Amniotic stem cell (primary cell): ENCODE results near the gene ADAMTS12.
A peak's percentile ranks its signal among the peaks of the same experiment; 100 is the strongest.

Experiments used
- DNase-seq: peaks from one replicate; lab custom pipeline; 2025; lab: John Stamatoyannopoulos, UW

ADAMTS12 gene

DNA sequence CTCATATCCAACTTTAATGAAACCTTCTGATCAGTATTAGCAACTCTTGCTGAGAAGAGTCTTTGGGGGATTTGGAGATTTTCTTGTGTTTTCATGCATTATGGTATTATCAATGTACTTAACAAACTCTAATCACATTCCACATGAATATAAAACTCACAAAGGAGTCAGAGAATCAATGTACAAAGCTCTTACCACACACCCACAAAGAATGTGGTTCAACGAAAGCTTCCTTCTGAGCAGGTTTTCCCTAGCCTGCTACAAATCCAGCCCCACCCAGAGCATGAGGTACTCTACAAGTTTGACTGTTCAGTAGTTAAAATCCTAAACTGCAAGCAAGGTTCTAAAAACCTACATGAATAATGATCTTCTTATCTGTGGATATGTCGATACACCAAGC lies 240.9 kb downstream of the ADAMTS12 start:
- DNase-seq = no peak

DNA sequence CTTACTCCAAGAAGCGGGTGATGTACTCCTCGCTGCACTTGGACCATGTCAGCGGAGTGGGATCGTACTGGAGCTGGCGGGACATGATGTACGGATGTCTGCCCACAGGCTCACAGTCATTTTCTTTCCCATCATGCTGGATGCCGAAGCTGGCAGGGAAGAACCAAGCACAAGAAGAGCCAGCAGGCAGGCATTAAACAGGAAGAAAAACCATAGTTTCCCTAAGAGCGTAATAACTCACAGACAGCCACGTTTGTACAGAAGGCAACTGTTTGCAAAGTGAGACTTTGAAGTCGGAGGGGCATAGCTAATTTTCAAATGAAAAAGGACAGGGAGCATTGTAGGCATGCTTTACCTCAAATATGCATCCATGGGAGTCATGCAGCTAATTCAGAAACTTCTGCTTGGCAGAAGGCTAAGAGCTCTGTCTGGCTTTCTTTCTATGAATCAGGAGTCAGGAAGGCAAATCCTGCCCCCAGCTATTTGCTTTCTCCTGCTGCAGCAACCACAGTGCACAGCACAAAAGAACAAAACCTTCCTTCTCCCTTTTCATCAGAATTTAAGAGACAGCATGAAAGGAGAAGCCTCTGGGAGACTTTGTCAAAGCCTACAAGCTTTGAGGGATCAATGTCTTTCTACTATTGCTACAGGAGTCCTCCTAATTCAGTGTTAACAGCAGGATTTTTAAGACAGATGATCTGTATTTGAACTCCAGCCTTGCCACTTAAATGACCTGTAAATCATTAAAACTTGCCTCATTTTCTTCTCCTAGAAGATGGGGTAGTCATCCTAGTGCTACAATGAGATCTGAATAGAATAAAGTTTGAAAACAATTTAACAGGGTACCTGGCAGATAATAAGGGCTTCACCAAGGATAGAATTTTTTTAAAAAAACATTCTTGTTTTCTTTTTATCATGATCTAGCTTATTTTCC lies 242.0 kb downstream of the ADAMTS12 start:
- DNase-seq = peak; percentile 67

DNA sequence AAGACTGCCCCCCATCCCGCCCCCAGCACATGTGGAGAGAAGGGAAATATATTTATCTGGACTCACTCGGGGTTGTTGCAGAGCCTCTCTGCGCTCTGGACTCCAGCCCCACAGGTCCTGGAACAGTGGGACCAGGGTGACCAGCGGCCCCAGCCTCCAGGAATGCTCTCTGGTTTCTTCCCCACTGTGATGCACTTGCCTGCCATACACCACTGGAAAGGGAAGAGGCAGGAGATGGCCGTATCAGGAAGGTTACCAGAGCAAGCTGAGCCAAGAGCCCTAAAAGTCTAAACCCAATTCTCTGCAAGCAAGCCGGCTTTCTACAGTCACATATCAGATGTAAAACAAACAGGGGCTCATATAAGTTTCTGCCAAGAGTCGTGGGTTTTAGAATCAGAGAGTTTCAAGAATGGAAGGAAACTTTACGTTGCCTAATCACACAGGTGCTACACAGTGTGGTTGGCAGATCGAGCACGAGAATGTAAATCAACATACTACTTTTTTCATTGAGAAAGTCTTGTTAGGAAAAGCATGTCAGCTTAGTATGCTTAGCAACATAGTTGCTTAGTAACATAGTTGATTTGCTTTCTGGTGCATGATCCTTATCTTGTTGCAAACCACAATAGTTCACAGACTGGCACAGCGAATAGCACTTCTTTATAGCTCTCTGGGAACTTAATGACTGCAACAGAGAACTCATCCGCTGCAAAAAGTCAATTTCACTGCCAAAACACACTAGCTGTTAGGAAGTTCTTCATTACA lies 249.9 kb downstream of the ADAMTS12 start:
- DNase-seq = no peak

DNA sequence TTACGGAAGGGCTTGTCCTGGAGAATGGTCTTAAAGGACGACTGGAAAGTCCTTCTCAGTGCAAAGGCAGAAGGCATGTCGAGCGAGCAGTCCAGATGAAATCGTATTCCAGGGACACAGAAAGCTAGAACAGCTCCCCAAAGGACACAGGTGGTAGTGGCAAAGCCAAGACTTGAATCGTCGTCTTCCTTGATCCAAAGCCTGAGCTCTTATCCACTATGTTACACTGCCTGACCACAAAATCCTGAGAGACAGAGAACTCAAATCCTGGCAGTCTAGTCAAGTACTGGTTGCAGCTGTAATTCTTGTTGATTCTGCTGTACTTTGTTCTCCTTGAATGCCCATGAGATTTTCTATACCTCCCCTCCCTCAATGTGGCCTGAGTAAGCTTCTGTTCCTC lies 252.3 kb downstream of the ADAMTS12 start:
- no peak for DNase-seq

DNA sequence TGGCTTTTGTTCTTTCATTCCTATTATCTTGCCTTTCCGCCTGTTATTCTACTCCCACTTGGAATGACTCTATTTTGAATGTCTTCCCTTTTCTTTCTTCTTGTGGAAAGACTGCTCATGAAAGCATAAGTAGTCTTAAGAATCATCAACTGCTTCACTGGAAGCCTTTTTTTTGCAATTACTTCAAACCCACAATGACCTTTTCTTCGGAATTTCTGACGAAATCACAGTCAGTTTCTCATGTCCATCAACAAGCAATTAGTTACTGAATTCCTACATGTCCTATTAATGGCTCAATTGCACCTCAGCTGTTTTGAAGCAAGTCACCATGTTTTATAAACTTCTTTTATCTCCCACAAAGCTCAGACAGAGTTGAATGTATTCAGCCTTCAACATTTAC lies 254.8 kb downstream of the ADAMTS12 start:
- no peak for DNase-seq

DNA sequence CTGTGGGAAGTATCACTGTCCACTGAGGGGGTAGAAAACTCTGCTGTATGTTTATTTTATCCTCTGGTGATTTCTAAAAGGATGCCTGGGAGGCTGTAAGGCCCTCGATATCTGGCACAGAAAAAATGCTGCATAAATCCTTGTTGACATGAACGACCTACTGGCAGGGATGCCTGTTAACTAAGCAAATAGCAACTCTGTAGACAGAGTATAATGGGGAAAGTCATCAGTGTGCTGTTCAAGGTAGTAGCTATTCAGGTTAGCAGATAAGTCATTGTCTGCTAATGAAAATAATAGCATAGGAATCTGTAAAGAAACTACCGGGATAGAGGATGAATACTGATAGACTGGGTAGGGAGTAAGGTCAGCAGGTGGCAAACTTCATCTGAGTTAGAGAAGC lies 256.2 kb downstream of the ADAMTS12 start:
- DNase-seq = no peak

DNA sequence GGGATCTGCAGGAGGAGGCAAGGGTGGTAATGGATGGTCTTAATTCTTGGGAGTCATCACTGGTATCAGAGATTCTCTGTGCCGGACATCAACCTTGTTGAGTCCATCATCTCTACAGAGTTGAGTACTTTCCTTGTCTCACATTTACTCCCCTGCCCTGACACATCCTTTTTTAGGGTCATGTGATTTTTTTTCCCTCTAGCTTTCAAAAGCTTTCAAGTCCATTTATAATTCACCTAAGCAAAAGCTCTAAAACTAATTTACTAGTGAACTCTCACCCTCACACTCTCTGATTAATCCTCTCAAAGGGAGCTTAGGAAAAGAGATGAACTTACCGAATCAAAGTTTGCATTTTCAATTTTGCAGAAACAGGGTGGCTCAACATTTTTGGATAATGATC lies 258.1 kb downstream of the ADAMTS12 start:
- DNase-seq = no peak

DNA sequence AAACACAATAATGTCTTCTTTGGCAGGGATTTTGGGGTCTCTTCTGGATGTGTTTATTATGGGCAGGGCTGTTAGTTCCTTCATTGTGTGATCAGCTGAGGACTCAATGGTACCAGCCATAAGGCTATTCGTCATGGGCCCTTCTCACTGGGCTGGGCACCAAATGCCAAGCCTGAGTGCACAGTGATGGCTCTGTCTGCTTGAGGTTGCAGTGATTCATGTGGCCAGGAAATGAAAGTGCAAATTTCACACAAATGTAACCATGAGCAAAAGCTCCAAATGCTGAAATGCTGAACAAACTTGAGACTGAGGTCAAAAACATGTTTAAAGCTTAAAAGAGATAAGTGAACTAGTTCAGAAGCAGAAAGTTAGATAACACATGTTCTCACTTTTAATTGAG lies 260.0 kb downstream of the ADAMTS12 start:
- no peak for DNase-seq

DNA sequence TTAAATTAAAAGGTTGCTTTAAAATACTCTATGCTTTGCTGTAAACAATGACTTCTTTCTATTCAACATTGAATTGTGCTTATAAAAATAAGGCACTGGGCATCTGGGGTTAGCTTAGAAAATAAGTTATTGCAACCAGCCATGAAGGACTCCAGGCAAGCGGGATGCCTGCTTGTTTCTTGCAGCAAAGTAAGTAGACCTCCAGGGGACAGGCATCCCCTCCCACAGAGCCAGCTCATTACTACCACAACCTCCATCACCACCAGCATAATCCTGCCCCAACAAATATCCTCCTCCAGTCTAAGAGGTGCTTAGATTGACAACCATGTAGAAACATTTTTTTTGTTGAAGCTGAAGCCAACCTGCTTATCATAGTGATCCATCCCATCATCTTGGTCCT lies 260.7 kb downstream of the ADAMTS12 start:
- no peak for DNase-seq

DNA sequence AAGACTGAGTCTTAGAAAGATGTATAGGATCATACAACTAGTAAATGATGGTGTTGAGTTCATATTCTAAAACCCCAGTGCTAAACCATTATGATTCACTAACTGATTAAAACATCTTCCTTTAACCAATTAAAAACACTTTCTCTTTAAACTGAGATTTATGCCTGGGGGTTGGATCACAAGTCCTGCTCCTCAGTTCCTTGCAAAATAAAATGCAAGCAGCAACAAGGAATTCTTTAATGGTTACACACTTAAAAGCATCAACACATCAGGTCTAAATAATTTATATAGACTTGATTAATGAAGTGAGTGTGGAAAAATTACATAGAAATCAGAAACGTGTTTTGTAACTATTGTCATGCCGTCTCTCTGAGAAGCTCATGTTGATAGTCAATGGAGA lies 261.8 kb downstream of the ADAMTS12 start:
- DNase-seq = no peak

DNA sequence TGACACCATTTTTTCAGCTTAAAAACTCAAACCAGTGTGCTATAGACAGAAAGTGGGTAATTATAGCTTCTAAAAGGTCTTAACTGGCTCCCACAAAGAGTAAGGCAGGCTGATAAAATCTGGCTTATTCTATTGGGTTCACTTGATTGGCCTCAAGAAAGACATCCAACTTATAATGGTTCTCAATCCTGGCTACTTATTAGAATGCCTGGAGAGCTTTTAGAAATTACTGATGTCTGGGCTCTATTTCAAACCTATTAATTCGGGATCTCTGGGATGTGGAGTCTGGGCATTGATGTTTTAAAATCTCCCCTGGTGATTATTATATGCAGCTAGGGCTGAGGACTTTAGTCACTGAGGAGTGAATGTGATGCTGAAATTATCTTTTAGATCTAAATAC lies 263.0 kb downstream of the ADAMTS12 start:
- no peak for DNase-seq

DNA sequence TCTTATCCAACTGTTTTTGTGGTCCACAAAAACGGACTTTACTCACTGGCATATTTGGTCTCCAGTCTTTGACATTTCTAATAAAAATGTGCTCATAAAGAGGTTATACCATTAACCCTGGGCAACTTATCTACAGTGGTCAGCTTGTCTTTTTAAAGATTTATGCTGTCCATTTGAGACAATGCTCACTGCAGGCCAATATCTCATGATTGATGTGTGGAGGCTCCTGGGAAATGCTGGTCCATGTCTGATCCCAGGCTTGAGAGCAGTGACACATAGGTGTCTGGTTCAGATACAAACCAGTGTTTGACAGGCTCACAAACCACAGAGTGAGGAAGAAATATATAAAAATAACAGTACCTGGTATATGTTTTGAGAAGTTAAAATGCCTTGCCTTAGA lies 270.3 kb downstream of the ADAMTS12 start:
- DNase-seq = no peak

DNA sequence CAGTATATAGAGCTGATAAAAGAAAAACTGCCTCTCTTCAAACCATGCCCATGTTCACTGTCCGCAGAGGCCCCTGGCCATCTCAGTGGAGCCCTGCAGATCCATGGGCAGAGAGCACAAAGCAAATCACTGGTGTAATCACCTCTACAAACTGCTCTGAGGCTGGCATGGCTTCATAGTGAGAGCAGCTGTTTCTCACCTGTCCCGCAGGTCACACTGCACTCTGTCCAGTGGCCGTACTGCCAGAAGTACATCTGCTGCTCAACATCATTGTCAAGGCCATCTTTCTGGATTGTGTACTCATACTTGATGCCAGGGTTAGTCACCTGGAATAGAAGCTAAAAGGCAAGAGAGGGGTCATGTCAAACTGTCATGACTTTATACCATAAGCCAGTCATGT lies 277.8 kb downstream of the ADAMTS12 start:
- DNase-seq = no peak

DNA sequence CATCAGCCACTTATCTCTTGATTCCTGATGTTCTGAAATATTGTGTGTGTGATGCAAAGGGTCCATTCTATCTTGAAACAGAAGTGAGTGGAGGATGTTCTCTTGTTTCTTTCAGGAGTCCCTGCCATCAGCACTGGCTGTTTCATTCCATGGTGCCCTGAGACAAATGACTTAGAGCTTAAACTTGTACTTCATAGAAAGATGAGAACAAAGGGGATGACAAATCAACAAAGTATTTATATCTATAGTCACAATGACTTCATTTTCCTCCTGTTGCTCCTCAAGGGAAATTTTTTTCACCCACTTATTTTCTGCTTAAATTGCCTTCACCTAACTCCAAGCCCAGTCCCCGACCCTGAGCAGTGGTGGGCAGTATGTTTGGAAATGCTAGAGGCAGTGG lies 279.4 kb downstream of the ADAMTS12 start:
- DNase-seq = no peak

DNA sequence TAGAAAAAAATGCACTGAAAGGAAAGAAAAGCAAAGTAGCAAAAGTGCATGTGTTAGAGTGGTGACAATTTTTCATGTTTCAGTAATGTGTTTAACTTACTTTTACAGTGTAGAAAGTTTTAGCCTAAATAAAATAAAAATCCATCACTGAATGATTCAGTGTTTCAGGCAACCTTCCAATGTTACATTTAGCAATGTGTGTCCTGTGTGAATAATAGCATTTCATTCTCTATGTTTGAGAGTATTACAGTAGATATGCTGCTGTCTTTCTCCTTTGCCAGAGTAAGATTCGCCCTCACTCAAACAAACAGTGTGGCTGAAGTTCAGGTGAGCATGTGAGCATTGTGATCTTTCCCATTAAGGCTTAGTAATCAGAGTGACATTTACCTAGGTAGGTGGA lies 279.9 kb downstream of the ADAMTS12 start:
- DNase-seq = peak; percentile 38

DNA sequence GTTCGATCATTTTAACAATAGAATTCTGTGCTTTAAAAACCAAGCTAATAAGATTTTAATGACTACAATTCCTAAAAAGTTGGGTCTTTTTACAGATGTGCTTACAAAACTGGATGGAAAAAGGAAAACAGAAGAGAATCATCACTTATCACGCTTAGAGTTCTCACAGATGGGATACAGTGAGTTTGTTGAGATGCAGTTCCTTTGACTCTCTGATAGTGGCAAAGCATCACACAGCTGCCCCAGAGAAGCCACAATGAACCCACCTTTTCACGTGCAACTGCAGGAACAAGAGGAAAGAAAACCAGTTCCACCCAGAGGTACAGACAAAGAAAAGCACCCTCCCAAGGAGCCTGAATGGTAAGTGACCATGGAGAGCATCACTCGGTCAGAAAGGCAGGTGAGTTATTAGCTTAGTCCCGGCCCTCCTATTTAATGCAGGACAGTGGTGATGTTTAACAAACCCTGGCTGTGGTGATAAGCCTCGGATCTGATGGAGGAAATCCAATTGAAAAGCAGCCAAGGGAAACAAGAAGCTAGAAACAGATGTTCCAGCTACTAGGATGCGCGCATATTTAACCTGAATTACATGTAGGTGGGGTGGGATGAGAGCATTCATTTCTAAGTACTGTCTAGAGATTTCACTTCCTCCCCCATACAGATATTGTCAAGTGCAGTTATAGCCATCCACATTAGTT lies 283.3 kb downstream of the ADAMTS12 start:
- DNase-seq = no peak

DNA sequence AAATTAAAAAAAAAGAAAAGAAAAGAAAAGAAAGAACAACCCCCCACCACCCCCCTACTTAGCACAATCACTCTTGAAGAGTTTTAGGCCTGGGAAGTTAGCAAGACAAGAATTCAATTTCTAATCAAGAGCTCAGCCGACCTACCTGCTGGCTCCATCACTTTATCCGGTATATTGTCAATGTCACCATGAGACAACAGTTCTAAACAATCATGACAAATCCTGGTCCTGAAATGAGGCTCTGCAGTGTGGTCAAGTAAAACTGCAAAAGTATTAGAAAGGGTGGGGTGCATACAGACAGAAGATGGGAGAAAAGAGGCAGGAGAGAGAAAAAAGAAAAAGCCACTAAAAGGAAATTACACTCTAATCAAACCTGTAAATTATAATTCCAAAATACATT lies 287.3 kb downstream of the ADAMTS12 start:
- no peak for DNase-seq

DNA sequence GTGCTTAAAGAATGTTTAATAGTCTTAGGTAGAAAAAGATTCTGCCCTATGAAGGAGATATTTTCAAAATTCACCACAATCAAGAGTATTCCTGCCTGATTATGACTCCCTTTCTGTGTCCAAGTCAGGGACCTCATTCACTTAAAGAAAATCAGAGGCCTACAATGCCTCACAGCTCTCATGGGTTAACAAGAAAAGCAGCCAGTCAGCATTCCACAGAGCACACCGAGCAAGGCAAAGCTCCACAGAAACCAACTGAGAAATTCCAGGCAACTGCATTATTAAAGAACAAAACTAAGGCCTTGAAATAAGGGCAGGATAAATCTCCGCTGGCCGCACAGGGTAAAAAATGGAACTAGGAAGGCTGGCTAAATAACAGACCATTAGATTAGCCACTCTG lies 289.9 kb downstream of the ADAMTS12 start:
- DNase-seq = no peak

DNA sequence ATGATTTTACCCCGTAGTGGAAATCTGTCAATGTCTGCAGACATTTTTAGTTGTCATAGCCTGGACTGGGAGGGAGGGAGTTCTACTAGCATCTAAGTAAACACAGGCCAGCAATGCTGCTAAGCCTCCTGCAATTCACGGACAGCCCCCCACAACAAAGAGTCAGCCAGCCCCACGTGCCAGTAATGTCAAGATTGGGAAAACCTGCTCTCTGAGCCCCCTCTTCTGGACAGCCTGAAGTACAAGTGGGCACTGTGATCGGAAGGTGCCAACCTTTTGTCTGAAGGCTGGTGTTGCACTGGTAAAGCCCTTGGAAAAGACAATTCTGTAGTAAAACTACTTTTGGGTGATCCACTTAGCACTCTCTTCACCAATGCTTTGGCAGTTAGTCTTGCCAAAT lies 296.5 kb downstream of the ADAMTS12 start:
- no peak for DNase-seq

DNA sequence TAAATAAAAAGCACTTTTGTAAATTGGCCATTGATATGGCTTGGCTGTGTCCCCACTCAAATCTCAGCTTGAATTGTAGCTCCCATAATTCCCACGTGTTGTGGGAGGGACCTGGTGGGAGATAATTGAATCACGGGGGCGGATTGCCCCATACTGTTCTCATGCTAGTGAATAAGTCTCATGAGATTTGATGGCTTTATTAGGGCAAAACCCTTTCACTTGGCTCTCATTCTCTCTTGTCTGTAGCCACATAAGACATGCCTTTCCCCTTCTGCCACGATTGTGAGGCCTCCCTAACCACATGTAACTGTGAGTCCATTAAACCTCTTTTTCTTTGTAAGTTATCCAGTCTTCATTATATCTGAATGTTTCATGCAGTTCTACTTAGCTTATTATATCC lies 297.8 kb downstream of the ADAMTS12 start:
- DNase-seq = no peak

DNA sequence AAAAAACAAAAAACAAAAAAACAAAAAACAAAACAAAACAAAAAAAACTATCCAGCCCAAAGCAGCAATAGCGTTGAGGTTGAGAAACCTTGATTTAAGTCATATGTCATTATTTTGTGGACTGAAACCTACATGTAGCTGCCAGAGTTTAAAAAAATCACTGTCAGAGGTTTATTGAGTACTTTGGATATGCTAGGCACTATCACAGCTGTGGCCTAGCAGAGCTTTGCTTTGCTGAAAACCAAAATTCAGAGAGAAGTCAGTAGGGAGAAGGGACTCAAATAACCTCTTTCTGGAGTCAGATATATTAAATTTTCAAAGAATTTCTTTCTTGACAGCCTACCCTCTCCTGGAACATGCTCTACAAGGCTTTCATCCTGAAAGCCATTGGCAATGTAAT lies 299.5 kb downstream of the ADAMTS12 start:
- DNase-seq = no peak

DNA sequence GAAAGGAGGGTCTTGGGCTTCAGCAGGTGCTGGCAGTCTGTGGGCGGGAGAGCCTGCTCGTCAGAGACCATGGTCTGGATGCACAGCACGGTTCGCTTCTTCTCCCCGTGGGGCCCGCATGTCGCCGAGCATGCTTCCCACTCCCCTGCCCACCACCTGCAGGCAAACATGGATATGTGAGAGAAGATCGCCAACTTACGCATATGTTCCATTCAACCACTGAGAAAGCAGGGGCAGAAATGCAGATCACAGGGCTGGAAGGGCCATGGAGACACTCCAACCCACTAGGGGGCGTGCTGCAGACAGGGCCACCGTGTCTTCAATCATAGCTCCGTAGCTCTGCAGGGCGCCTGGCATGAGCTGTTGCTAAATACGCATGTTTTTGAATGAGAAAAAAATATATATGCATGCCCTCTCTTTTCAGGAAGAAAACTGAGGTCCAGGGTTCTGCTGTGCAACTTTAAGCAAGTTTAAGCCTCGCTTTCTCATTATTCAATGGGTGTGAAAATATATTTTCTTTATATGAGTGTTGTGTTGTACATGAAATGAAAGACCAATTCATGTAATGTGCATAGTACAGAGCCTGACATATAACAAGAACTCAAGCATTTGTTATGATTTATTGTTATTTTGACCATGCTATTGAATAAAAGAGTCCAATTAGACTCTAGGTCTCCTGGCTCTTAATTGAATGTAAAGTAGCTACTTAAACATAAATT lies 303.0 kb downstream of the ADAMTS12 start:
- DNase-seq = no peak
